Heart left ventricle (tissue), 13 donors: ENCODE measurements around the gene SPNS3.

Experiments
- POLR2A ChIP-seq, 2 donors: fragments of 450-650 bp; IDR thresholded peaks; one replicate each; pipeline ENCODE4 v1.6.1; 2017; ENCODE audit warnings: antibody characterized with exemption in 2 of 2, mild to moderate bottlenecking in 2 of 2, moderate library complexity in 2 of 2
- TF ChIP-seq, protein P1 (sequence below), 12 donors: fragments of 200-600 bp; sonication (generic) in 4 of 12; IDR thresholded peaks; one replicate each; pipeline versions ENCODE4 v1.5.0 to v1.8.0; 2018 to 2022; ENCODE audit warnings: antibody characterized with exemption in 12 of 12, mild to moderate bottlenecking in 5 of 12
- donor health status: ischemic (EF 13 %, LVEDD 7.1; RV severe dilation, severe dysfunction).
- donor health status: DM: no; HTN: yes; CAD: no.
- donor health status: DM: no; HTN: no; CAD: no.
- donor health status: ischemic (EF 25% LVEDD 6.9; RV normal size, moderate dysfunction).
- donor health status: ischemic (EF 25% LVEDD 5.7; RV mildly dilated, moderate dysfunction).
- donor health status: ischemic (EF 35%, LVEDD 5.7; RV mildly dilated, moderate dysfunction).
- donor health status: nonischemic (EF 11% LVEDD 7.7; RV severe dilation, severe dysfunction).
- donor health status: DM: yes; HTN: yes; CAD: no.
- donor health status: PGD.
- donor health status: ischemic (EF 29% LVEDD 5.4; RV normal size, mild dysfunction).
- donor health status: nonischemic (EF 23%, LVEDD 6.1; RV moderate dilation, normal function).

DNA sequence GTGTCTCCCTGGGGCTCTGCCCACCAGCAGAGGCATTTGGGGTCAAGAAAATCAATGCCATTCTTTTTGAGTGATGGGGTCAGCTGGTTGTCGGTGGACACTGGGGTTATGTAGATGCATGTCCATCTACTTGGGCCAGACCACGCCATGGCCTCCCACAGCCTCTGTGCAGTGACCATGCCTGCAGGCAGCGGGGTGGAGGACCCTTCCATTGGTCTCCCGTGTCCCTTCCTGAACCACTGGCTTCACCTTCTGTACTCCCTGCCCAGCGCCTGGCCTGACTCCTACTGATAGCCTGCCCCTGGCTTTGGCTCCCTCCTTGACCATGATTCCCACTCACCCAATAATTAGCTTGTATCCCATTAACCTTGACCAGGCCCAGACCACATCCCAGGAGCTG, 28.0 kb upstream of the SPNS3 start:
- TF ChIP-seq, protein P1, sequence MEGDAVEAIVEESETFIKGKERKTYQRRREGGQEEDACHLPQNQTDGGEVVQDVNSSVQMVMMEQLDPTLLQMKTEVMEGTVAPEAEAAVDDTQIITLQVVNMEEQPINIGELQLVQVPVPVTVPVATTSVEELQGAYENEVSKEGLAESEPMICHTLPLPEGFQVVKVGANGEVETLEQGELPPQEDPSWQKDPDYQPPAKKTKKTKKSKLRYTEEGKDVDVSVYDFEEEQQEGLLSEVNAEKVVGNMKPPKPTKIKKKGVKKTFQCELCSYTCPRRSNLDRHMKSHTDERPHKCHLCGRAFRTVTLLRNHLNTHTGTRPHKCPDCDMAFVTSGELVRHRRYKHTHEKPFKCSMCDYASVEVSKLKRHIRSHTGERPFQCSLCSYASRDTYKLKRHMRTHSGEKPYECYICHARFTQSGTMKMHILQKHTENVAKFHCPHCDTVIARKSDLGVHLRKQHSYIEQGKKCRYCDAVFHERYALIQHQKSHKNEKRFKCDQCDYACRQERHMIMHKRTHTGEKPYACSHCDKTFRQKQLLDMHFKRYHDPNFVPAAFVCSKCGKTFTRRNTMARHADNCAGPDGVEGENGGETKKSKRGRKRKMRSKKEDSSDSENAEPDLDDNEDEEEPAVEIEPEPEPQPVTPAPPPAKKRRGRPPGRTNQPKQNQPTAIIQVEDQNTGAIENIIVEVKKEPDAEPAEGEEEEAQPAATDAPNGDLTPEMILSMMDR (IDR thresholded peaks at IDR 0.05): no peak
- TF ChIP-seq POLR2A (IDR thresholded peaks at IDR 0.05): no peak
